DLD1 (cell line): Measurements from ENCODE around the gene ELMO3.

Experiments used
- in situ Hi-C: cut with HindIII; loops from 2 replicates; pipeline ENCODE4 v1.10.0; 2017; ENCODE audit warnings: low sequenced_read_pairs

ELMO3 gene

GRCh38 chr16:67193536-67193935 lies 5.4 kb upstream of the ELMO3 start:
- in situ Hi-C loops, result no loop called here

GRCh38 chr16:67194260-67194659 lies 4.7 kb upstream of the ELMO3 start:
- in situ Hi-C loops, result no loop called here

GRCh38 chr16:67195676-67196075 lies 3.3 kb upstream of the ELMO3 start:
- in situ Hi-C loops, result no loop called here

GRCh38 chr16:67196881-67197280 lies 2.0 kb upstream of the ELMO3 start:
- in situ Hi-C loops, result no loop called here

GRCh38 chr16:67197704-67198103 lies 1.2 kb upstream of the ELMO3 start:
- in situ Hi-C loops, result no loop called here

GRCh38 chr16:67198238-67198734 lies 645 bp upstream of the ELMO3 start:
- in situ Hi-C loops, result no loop called here

- in situ Hi-C loops, result no loop called here
Measured at GRCh38 chr16:67199808-67200198, 872 bp downstream of the ELMO3 start.

- in situ Hi-C loops, result no loop called here
Measured at GRCh38 chr16:67200491-67200890, 1.6 kb downstream of the ELMO3 start.

GRCh38 chr16:67201411-67202345 lies 2.7 kb downstream of the ELMO3 start:
- in situ Hi-C loops, result no loop called here

GRCh38 chr16:67202426-67202825 lies 3.5 kb downstream of the ELMO3 start:
- in situ Hi-C loops, result no loop called here

GRCh38 chr16:67202956-67203493 lies 4.1 kb downstream of the ELMO3 start:
- in situ Hi-C loops, result no loop called here

GRCh38 chr16:67204076-67204475 lies 5.1 kb downstream of the ELMO3 start:
- in situ Hi-C loops, result no loop called here

- in situ Hi-C loops, result no loop called here
Measured at GRCh38 chr16:67206129-67206837, 7.4 kb downstream of the ELMO3 start.

GRCh38 chr16:67206838-67207248 lies 7.9 kb downstream of the ELMO3 start:
- in situ Hi-C loops, result no loop called here

- in situ Hi-C loops, result no loop called here
Measured at GRCh38 chr16:67207249-67208091, 8.5 kb downstream of the ELMO3 start.

GRCh38 chr16:67208154-67208896 lies 9.4 kb downstream of the ELMO3 start:
- in situ Hi-C loops, result no loop called here

- in situ Hi-C loops, result no loop called here
Measured at GRCh38 chr16:67209565-67209964, 10.6 kb downstream of the ELMO3 start.

GRCh38 chr16:67210069-67210937 lies 11.4 kb downstream of the ELMO3 start:
- in situ Hi-C loops, result no loop called here

GRCh38 chr16:67211674-67212073 lies 12.7 kb downstream of the ELMO3 start:
- in situ Hi-C loops, result no loop called here
